DMS 273 treated with DMSO at 0.1 percent for 48 hours (cell line): Measurements from ENCODE around the gene P3H2.
"Not testable (repeated sequence)": the region's sequence is repeated elsewhere in the genome, so short reads cannot be mapped to it uniquely, and the experiment has no call there.

Experiments
- DNase-seq: peaks from one replicate; lab custom pipeline; 2025; lab: John Stamatoyannopoulos, UW

The P3H2 gene

DNA sequence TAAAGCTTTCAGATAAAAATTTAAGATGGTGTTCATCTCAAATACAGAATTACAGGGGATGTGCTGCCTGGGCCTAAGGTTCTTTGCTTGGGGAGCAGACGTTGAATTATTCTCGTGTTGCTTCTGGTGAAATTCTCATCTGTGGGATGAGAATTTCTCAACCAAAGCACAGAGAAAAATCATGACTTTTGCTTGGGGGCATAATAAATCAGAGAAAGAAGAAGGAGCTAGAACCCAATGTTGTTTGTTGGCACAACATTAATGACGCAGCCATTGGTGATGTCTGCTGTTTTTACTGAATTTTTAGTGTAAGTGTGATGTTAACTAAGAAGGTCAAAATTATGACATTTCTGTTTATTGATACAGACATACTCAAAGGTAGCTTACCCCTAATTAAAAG, 35.7 kb downstream of the P3H2 start:
- DNase-seq, result no peak

DNA sequence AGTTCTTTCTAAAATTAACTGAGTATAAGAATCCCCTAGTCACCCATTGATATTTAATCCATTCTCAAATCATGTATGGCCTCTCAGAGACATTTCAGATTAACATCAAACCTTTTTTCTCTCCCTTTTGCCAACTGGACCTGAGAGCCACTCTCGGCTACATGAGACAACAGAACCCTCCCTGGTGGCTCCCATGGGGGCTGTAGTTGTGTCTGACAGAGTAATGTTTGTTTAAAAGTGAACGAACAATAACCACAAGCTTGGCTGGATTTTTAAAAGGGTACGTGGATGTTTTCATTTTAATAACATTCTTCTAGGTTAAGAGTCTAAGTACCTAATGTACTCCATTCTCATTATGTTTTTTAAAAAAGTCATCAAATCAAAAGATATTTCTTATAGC, 37.1 kb downstream of the P3H2 start:
- DNase-seq, result no peak

GRCh38 chr3:190081389-190081788, 39.3 kb downstream of the P3H2 start:
- DNase-seq, result no peak

DNA sequence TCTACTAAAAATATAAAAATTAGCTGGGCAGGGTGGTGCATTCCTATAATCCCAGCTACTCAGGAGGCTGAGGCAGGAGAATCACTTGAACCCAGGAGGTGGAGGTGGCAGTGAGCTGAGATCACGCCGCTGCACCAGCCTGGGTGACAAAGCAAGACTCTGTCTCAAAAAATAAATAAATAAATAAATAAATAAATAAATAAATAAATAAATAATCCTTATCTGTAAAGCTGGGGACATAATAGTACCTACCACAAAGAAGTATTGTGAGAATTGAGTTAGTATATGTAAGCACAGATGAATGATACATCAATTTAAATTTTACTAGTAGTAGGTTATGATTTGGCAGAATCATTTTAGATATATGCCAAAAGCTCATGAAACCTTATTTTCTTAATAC, 41.5 kb downstream of the P3H2 start:
- not testable (repeated sequence) for DNase-seq

DNA sequence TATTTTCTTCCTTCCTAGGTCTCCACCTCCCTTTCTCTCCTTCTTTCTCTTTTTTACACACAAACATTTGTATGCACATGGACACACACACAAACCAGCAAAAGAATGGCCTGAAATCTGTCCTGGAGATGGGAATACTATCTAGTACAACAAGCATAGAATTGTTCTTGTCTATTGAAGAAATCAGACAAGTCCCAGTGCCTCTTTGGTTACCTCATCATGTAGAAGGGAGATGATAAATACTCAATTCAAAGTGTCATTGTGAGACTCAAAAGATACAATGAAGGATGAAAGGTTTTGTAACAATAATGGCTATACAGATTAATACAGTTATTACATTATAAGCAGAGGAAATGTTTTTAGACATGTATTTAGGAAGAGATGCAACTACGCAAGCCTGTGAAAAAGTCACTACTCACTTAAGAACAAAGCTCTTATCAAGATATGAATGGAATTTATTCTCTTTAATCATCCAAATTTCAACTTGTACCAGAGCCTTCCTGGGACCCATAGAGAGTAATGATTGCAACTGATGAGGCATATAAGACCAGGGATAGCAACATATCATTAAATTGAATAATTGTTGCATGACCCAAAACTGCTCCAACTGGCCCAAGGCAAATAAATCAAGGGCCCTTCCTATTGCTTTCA, 43.2 kb downstream of the P3H2 start:
- no peak for DNase-seq

DNA sequence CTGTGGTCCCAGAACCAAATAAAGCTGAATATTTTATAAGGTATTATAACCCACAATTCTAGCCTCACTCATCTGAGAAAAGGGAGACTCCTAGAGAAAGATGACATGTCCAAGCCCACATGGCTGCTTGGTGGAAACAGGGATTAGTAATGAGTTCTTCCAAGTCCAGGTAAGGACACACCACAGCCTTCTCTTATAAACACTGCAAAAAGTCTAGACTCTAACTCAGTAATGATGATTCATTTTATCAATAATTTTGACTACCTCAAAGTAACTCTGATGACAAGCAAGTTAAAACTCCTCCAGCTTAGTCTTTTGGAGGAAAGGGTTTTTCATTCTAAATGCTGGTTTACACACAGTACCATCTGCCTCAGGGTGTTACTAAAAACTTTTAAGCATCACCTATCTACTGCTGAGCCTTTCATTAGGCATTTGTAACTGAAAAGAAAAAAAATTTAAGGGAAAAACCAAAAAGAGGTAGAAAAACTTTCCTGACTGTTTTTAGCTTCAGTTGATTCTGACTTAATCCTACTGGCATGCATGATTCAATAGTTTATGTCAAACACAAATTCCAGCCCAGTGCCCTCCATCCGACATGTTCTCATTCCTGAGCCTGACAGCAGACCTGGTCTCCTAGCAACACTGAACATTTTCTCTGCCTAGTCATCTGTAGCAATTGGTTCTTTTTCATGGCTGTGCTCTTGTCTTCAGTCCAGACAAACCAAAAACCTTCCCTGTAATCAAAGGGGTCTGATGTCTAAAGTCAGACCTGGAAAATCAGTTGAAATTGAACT, 43.9 kb downstream of the P3H2 start:
- DNase-seq, result no peak

DNA sequence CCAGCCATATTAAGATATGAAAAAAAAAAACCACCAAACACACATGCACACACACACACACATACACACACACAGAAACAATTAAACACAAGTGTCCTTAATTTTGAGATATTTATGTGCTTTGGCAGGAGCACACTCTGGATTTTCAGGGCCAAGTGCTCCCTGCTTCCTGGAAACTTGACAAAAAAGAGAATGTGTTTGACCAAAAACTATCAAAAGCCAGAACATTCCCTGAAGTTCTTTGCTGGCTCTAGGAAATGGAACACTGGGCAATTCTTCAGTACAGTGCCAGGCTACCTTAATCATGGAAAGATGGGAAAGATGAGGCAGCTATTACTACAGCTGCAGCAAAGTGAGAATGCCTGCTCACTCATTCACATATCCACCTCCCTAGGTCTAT, 44.6 kb downstream of the P3H2 start:
- no peak for DNase-seq

DNA sequence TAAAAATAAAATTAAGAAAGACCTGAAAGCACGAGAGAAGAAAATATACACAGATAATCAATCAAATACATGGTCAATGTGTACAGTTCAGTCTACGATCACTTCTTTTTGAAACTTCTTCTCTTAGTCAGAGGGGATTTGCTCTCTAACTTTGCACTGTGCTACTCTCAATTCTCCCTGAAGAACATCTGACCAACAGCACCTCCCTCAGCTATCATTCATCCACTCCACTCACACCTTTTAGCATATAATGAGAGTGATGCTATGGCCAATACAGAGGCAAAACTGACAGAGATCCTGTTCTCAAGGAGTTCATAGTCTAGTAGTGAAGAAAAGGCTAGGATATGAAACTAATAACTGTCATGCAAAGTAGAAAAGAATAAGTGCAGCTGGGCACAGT, 45.9 kb downstream of the P3H2 start:
- DNase-seq, result no peak

DNA sequence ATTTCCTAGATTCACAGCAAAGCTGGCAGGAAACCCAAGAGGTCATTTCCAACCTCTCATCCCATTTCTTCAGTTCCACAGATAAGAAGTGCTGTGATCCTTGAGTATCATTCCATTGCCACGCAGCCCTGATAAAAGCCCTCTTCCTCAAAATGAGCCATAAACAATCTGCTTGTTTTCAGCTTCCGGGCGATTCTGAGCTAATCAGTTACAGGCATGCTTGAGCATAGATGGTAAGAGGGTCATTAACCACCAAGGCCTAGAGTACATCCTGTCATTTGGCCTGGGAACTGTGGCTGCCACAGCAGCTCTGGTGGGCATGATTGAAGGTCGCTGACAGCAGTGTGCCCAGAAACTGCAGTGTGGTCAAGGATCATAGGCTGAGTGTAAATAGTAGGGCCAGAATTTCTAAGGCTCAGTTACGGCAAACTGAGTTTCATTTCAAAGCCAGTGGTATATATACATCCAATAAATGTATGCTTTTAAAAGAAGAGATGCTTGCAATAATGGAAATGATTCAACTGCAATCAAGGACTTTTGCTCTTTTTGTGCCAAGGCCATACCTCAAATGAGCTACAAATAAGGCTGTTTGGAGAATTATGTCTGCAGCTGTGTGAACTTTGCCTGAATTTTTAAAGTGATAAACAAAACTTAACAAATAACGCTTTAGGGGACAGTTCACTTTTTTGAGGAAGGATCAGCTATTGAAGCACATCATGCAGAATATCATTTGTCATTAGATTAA, 47.3 kb downstream of the P3H2 start:
- DNase-seq, result no peak

DNA sequence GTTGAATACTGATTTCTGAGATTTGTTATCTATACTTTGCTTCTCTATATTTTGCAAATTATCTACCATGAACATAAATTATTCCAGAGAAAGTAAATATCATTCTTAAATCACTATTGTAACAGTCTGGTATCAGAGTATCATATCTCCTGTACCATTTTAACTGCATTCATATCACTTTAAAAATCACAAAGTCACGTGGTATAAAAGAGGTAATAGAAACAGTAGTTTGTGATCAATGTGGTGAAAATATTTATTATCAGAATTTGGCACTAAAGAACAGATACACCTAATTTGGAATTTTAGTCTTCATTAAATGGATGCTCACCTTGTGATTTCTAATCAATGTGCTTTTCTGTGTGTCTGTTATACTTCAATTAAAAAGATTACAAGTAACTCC, 47.8 kb downstream of the P3H2 start:
- DNase-seq, result no peak

DNA sequence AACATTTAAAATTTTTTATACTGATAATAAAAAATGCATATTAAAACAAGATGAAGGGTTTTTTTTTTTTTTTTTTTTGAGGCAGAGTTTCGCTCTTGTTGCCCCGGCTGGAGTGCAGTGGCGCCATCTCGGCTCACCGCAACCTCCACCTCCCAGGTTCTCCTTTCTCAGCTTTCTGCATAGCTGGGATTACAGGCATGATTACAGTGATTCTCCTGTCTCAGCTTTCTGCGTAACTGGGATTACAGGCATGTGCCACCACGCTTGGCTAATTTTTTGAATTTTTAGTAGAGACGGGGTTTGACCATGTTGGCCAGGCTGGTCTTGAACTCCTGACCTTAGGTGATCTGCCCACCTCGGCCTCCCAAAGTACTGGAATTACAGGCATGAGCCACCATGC, 48.8 kb downstream of the P3H2 start:
- not testable (repeated sequence) for DNase-seq

DNA sequence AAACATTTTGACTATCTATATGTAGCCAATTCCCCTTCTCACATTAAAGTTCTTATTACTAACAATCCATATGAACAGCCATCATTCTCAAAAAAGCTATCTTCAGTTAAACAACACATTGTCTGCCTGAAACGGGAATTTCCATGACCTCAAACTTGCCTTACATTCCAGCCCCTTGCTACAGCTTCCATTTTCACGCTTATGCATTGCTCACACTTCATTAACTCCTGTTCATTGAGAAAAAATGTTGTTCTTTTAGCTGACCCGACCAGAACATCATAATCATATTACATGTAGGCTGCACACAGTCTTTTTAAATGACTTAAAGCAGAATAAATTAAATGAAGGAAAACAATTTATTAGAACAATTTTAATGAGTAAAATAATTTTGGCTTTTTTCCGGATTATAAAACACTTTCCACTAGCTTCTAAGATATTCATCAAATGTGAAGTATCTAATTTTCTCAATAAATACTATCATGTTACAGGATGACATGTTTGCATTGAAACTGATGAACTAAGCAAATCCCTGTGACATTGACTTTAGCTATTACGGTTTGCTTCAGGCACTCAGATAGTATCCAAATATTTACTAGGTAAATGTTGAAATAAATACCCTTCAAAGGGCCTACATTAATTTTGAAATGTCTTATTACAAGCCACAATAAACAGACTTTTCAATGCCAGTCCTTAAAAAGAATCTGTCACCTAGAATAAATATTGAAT, 49.9 kb downstream of the P3H2 start:
- no peak for DNase-seq

GRCh38 chr3:190065204-190065603, 55.5 kb downstream of the P3H2 start:
- DNase-seq, result no peak

DNA sequence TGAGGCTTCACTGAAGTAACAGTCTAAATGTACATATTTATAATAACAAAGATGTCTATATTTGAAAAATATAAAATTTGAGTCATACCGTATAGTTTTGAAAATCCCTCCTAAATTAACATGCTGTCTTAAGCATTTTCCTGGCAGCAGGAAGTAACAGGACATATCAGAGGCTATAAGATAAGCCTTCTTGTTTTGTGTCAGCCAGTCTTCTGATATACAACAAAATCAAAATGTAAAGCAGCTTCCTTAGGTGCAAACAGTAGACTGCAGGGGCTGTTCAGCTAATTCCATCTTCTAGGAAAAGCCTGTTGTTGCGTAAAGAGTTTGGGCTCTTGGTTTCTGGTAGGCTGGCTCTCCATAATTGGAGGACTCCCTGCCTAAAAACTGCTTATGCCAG, 56.0 kb downstream of the P3H2 start:
- no peak for DNase-seq

GRCh38 chr3:190064112-190064511, 56.6 kb downstream of the P3H2 start:
- no peak for DNase-seq

- no peak for DNase-seq
These were observed 57.2 kb downstream of the P3H2 start for GRCh38 chr3:190063490-190063889.

GRCh38 chr3:190060192-190060775, 60.4 kb downstream of the P3H2 start:
- DNase-seq, result no peak

- no peak for DNase-seq
These were observed 61.5 kb downstream of the P3H2 start for GRCh38 chr3:190059242-190059590.

GRCh38 chr3:190058521-190059241, 62.0 kb downstream of the P3H2 start:
- DNase-seq, result no peak

GRCh38 chr3:190056742-190057141, 64.0 kb downstream of the P3H2 start:
- no peak for DNase-seq

DNA sequence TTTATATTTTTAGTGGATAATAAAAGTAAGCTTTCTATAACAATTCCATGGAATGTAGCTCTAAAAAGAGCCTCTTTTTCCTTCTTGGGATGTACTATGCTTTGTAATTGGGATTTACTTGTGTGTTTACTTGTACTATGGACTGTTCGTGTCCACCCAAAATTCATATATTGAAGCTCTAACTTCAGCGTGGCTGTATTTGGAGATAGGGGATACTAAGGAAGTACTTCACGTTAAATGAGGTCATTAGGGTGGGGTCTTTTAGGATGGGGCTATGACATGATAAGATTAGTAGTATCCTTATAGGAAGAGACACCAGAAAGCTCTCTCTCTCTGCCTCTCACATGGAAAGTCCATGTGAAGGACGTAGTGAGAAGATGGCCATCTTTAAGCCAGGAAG, 64.9 kb downstream of the P3H2 start:
- DNase-seq, result no peak
